DMS53 (cell line): Measurements from ENCODE around the gene ARL13B.
"Not testable (repeated sequence)": the region's sequence is repeated elsewhere in the genome, so short reads cannot be mapped to it uniquely, and the experiment has no call there.

Experiments
- DNase-seq: peaks from one replicate; lab custom pipeline; 2025; lab: John Stamatoyannopoulos, UW

Gene ARL13B

GRCh38 chr3:93979850-93980676 lies at the start of gene ARL13B:
Gene ARL13B (plus strand): TSS chr3:93980155. CDS start chr3:93980424, 269 bp downstream.
- DNase-seq = peak; percentile 99

GRCh38 chr3:93931597-93932229 lies 48.2 kb upstream of the ARL13B start:
- DNase-seq = no peak

GRCh38 chr3:93934366-93935046 lies 45.4 kb upstream of the ARL13B start:
- DNase-seq = no peak

GRCh38 chr3:93936549-93936948 lies 43.4 kb upstream of the ARL13B start:
- DNase-seq = no peak

- not testable (repeated sequence) for DNase-seq
These were observed 42.5 kb upstream of the ARL13B start for GRCh38 chr3:93937485-93937884.

DNA sequence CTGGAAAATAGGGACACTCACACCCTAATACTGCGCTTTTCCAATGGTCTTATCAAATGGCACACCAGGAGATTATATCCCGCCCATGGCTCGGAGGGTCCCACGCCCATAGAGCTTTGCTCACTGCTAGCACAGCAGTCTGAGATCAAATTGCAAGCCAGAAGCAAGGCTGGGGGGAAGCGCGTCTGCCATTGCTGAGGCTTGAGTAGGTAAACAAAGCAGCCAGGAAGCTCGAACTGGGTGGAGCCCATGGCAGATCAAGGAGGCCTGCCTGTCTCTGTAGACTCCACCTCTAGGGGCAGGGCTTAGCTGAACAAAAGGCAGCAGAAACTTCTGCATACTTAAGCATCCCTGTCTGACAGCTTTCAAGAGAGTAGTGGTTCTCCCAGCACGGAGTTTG lies 30.0 kb upstream of the ARL13B start:
- DNase-seq = peak; percentile 72

- no peak for DNase-seq
These were observed 18.9 kb upstream of the ARL13B start for GRCh38 chr3:93961026-93961425.

DNA sequence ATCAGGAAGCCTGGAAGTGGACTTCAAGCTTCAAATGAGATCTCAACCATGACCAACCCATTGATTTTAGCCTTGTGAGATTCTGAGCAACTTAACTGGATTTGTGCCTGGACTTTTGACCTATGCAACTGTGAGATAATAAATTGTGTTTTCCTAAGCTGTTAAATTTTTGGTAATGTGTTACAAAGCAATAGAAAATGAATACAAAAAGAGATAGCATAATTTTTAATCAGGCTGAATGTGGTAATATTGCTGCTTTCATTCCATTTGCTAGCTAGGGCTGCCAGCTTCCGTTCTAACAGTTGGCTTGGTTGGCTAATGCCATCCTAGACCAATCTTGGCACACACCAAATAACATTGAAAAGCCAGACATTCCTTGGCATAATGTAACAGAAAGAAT lies 18.5 kb upstream of the ARL13B start:
- no peak for DNase-seq

- no peak for DNase-seq
These were observed 17.2 kb upstream of the ARL13B start for GRCh38 chr3:93962798-93963197.

DNA sequence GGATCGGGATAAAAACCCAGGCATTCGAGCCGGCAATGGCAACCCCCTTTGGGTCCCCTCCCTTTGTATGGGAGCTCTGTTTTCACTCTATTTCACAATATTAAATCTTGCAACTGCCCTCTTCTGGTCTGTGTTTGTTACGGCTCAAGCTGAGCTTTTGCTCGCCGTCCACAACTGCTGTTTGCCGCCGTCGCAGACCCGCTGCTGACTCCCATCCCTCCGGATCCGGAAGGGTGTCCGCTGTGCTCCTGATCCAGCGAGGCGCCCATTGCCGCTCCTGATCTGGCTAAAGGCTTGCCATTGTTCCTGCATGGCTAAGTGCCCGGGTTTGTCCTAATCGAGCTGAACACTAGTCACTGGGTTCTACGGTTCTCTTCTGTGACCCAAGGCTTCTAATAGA lies 14.8 kb upstream of the ARL13B start:
- DNase-seq = peak; percentile 17

- no peak for DNase-seq
These were observed 10.5 kb upstream of the ARL13B start for GRCh38 chr3:93969443-93969842.

- DNase-seq = no peak
These were observed 10.0 kb upstream of the ARL13B start for GRCh38 chr3:93969997-93970396.

DNA sequence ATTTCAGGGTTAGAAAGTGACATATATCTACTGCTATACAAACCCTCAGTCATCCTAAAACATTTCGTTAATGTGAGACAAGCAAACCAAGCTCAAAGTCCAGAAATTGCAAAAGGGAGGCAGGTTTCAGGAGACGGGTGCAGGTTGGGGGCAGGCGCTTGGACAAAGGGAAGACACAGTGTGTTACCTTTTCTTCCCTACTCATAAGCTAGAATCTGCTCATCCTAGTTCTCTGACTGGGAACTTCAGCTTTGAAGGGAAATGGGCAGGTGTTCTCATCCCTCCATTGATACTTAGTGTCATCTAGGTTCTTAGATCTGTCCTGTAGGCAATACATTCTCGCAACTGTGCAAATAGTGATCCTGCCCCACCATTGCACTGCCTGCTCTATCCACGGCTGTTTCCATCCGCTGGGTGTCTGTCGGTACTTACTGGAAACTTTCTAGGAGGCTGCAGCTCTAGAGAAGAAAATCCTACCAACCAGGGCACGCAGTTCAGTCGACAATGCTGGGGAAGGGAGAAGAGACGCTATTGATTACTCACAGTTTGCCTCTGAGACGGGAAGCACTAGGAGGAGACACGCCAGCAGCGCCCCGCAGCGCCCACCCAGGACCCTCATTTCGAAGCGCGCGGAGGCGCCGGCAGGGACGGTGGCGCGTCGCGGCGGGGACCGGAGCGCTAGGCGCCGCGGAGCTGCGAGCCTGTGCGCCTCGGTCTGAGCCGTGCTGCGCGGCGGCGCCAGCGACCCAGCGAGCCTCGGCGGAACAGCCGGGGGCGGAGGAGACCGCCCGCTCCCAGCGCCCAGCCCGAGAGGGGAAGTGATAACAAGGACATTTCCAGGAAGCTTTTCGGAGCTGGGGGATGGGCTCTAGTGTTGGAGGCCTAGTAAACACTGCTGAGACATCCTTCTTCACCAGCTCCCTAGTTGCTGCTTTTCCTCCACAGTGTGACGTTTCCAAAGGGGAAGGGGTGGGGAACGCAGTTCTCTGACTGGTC lies 6.5 kb upstream of the ARL13B start, which contains the start of gene PROS1:
Gene PROS1, minus strand, starts transcription at position 766 of the 996 bp plus-strand sequence. Its CDS starts 147 bp downstream, at position 619.
- DNase-seq = peak; percentile 70

DNA sequence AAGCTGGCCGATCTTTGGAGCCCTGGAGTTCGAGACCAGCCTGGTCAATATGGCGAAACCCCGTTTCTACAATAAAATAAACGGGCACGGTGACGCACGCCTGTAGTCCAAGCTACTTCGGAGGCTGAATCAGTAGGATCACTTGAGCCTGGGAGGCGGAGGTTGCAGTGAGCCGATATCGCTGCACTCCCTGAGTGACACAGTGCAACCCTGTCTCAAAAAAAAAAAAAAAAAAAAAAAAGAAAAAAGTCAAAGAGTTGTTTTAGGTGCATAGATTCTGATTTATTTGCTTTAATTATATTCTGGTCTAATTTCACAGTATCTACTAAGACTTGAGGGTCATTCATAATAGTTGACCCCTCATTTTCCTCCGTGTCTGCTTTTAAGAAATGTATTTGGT lies 1.7 kb downstream of the ARL13B start:
- DNase-seq = no peak

GRCh38 chr3:93983408-93983807 lies 3.5 kb downstream of the ARL13B start:
- DNase-seq = no peak

DNA sequence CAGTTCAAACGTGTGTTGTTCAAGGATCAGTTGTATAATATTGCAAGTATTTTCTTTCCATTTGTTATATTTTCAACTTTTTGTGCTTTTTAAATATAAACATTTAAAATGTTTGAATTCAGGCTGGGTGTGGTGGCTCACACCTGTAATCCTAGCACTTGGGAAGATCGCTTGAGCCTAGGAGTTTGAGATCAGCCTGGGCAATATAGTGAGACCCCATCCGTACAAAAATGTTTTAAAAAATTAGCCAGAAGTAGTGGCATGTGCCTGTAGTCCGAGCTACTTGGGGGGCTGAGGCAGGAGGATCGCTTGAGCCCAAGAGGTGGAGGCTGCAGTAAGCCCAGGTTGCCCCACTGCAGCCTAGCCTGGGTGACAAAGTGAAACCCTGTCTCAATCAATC lies 4.7 kb downstream of the ARL13B start:
- DNase-seq = no peak

DNA sequence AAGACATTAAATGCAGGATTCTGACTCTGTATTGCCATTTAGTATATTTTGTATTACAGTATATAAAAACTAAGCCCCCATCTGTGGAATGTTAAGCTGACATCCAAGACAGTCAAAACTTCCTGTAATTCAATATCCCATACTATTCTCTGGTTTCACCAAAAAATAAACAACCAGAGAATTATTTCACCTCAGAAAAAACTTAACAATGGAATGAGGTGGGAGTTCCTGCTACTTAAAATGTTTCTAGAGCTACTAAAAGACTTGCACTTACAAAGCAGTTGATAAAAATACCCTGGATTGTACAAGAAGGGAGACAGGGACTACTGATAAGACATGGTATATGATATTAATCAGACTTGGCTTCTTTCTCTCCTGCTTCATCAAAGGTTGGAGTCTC lies 8.3 kb downstream of the ARL13B start:
- DNase-seq = no peak

GRCh38 chr3:93988764-93989163 lies 8.8 kb downstream of the ARL13B start:
- DNase-seq = no peak

GRCh38 chr3:93989241-93989640 lies 9.3 kb downstream of the ARL13B start:
- DNase-seq = no peak

DNA sequence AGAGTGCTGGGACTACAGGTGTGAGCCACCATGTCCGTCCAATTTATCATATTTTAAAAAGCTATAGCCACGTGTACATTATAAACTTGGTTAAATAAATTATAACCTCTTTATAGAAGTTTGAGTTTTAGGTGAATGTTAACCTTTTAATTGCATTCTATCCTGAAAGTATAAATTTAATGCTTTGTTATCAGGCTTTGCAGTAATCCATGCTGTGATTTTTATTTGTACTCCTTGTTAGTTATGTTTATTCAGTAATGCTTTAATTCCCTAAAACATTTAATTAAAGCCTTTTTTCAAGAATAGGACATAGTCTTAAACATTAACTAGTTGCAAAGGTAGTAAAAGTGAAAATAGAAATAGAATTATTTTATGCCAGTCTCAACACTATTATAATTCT lies 11.7 kb downstream of the ARL13B start:
- DNase-seq = no peak

GRCh38 chr3:93992207-93992606 lies 12.3 kb downstream of the ARL13B start:
- no peak for DNase-seq

GRCh38 chr3:93994056-93994455 lies 14.1 kb downstream of the ARL13B start:
- no peak for DNase-seq
